Esophagus muscularis mucosa (tissue), 3 donors: Measurements from ENCODE around the gene TANGO2.

Source experiments
- CTCF ChIP-seq, 3 experiments: fragments of 200-600 bp in 2 of 3; fragments of 450-650 bp in 1 of 3; sonication (generic) in 2 of 3; IDR thresholded peaks; one replicate each; pipeline ENCODE4 v1.5.1; 2017 to 2019; ENCODE audit warnings: antibody characterized with exemption in 3 of 3, mild to moderate bottlenecking in 2 of 3, moderate library complexity in 1 of 3
- POLR2A ChIP-seq: fragments of 450-650 bp; IDR thresholded peaks from one replicate; pipeline ENCODE4 v1.6.1; 2017; ENCODE audit warnings: antibody characterized with exemption, moderate library complexity, mild to moderate bottlenecking, low read depth
- POLR2AphosphoS5 ChIP-seq, 2 donors: sonication (generic); formaldehyde crosslinking; IDR thresholded peaks; one replicate each; pipeline ENCODE4 v1.6.1; 2017; ENCODE audit warnings: antibody characterized with exemption in 2 of 2

- TF ChIP-seq CTCF (IDR thresholded peaks at IDR 0.05): no peak
- no peak for TF ChIP-seq POLR2A
- no peak for TF ChIP-seq POLR2AphosphoS5 (IDR thresholded peaks at IDR 0.05)
Measured at GRCh38 chr22:20102203-20102780, 81.4 kb downstream of the TANGO2 start.
